Subcutaneous adipose tissue (tissue), 4 donors: Measurements from ENCODE around the gene BYSL. TPM values are rescaled to one million over a fixed set of nuclear protein-coding genes. Genes with fewer than 3 reads are reported as not detected.

Experiments
- total RNA-seq, 4 donors: library from RNA; depleted of rRNA; stranded (reverse); fragments of >200 nt; gene quantifications; one replicate each; pipeline ENCODE4 v1.1.0, GENCODE V29; 2016
- TF ChIP-seq, protein P1 (sequence below): fragments of 450-650 bp; IDR thresholded peaks from one replicate; pipeline ENCODE4 v1.5.1; 2016; ENCODE audit warnings: low read depth, mild to moderate bottlenecking, control low read depth, antibody characterized with exemption, moderate library complexity

The BYSL gene
- total RNA-seq, 4 donors from 2014 or later, result 3.2 to 12.1 (median 6.2) TPM

GRCh38 chr6:41895300-41896233 lies 25.7 kb upstream of the BYSL start, which contains the start of gene USP49:
Gene USP49, minus strand, starts transcription at chr6:41895375. Its CDS starts 88,392 bp downstream, at chr6:41806983.
- TF ChIP-seq, protein P1, sequence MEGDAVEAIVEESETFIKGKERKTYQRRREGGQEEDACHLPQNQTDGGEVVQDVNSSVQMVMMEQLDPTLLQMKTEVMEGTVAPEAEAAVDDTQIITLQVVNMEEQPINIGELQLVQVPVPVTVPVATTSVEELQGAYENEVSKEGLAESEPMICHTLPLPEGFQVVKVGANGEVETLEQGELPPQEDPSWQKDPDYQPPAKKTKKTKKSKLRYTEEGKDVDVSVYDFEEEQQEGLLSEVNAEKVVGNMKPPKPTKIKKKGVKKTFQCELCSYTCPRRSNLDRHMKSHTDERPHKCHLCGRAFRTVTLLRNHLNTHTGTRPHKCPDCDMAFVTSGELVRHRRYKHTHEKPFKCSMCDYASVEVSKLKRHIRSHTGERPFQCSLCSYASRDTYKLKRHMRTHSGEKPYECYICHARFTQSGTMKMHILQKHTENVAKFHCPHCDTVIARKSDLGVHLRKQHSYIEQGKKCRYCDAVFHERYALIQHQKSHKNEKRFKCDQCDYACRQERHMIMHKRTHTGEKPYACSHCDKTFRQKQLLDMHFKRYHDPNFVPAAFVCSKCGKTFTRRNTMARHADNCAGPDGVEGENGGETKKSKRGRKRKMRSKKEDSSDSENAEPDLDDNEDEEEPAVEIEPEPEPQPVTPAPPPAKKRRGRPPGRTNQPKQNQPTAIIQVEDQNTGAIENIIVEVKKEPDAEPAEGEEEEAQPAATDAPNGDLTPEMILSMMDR, result no peak

DNA sequence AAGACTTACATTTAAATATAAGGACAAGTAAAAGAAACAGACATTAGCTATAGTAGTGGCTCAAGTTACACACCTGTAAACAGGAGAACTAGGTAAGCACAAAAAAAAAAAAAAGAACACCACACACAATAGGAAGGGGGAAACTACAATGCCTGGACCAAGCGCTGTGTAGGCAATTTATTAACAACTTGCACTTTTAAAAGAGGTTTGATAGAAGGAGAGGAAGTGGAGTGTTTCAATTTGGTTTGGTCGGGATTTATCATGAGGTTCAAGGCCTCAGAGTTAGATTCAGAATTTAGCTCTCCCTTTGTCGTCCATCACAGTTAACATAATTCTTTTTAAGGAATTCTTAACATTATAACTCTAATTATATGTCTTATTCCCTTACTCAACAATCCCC lies 25.0 kb upstream of the BYSL start:
- TF ChIP-seq, protein P1, result no peak

- TF ChIP-seq, protein P1, result no peak
These were observed 20.4 kb upstream of the BYSL start for GRCh38 chr6:41900861-41901260.

DNA sequence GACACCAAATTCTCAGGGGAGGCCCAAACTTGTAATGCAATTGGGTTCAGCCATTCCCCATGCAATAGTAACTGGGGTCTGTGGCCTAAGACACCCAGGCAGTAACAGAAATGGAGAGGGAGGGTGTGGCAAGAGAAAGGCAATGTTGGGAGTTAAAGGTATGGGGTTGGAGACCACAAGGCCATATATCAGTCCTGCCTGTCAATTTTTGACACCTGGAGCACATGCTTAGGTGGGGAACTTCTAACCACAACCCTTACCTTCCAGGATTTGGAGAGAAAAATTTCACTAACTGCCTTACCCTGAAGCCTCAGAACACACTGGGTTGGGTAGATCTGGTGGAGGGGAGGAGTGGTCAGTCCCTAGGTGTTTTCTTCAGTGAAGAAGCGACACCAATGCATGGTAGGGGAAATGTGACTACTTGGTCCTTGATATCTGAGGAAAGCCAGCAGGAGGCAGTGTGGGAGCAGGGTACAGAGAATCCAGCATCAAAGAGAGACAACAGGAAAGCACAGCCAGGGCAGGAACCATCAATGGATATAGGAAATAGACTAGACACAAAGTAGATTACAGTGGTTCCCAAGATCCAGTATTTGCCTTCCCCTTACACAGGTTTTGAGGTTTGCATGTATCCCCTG lies 19.3 kb upstream of the BYSL start:
- TF ChIP-seq, protein P1, result no peak

- TF ChIP-seq, protein P1, result no peak
These were observed 11.6 kb upstream of the BYSL start for GRCh38 chr6:41909727-41910126.

- TF ChIP-seq, protein P1, result no peak
These were observed 7.0 kb upstream of the BYSL start for GRCh38 chr6:41914343-41914742.

- TF ChIP-seq, protein P1, result no peak
These were observed 6.3 kb upstream of the BYSL start for GRCh38 chr6:41914869-41915530.
